NCI-H1417 (cell line): ENCODE measurements around the gene GTF2A1.

Source experiments
- DNase-seq, 3 experiments: peaks; one replicate each; lab custom pipeline; 2025; lab: John Stamatoyannopoulos, UW

Gene GTF2A1

GRCh38 chr14:81177225-81177624, 43.5 kb downstream of the GTF2A1 start:
- no peak for DNase-seq

GRCh38 chr14:81176241-81176640, 44.5 kb downstream of the GTF2A1 start:
- DNase-seq = no peak

GRCh38 chr14:81172881-81173280, 47.9 kb downstream of the GTF2A1 start:
- DNase-seq = no peak

GRCh38 chr14:81172353-81172752, 48.4 kb downstream of the GTF2A1 start:
- DNase-seq = no peak

GRCh38 chr14:81170829-81171195, 49.9 kb downstream of the GTF2A1 start:
- no peak for DNase-seq

GRCh38 chr14:81170104-81170828, 50.5 kb downstream of the GTF2A1 start:
- DNase-seq = peak; percentile 90 to 98 (median 97)

GRCh38 chr14:81169711-81170103, 51.1 kb downstream of the GTF2A1 start:
- peak in 2 of 3 experiments; percentile 56 to 69 for DNase-seq

GRCh38 chr14:81169267-81169666, 51.5 kb downstream of the GTF2A1 start:
- no peak for DNase-seq

- no peak for DNase-seq
These were observed 54.6 kb downstream of the GTF2A1 start for GRCh38 chr14:81166121-81166520.

GRCh38 chr14:81165188-81165587, 55.6 kb downstream of the GTF2A1 start:
- DNase-seq = no peak

- DNase-seq = peak; percentile 53 to 87 (median 85)
These were observed 56.5 kb downstream of the GTF2A1 start for GRCh38 chr14:81164167-81164774.

- no peak for DNase-seq
These were observed 57.8 kb downstream of the GTF2A1 start for GRCh38 chr14:81162941-81163340.

GRCh38 chr14:81161749-81162148, 59.0 kb downstream of the GTF2A1 start:
- DNase-seq = no peak

- DNase-seq = no peak
These were observed 59.7 kb downstream of the GTF2A1 start for GRCh38 chr14:81161088-81161487.

GRCh38 chr14:81157431-81157830, 63.3 kb downstream of the GTF2A1 start:
- no peak for DNase-seq

GRCh38 chr14:81153187-81153586, 67.6 kb downstream of the GTF2A1 start:
- no peak for DNase-seq

- no peak for DNase-seq
These were observed 72.1 kb downstream of the GTF2A1 start for GRCh38 chr14:81148635-81149034.

GRCh38 chr14:81147140-81147897, 73.4 kb downstream of the GTF2A1 start:
- peak in 2 of 3 experiments; percentile 33 to 72 for DNase-seq

GRCh38 chr14:81144824-81145603, 75.7 kb downstream of the GTF2A1 start:
- peak in 2 of 3 experiments; percentile 60 to 83 for DNase-seq

GRCh38 chr14:81143793-81144192, 77.0 kb downstream of the GTF2A1 start:
- no peak for DNase-seq

- no peak for DNase-seq
These were observed 79.3 kb downstream of the GTF2A1 start for GRCh38 chr14:81141426-81141825.

GRCh38 chr14:81138429-81138828, 82.3 kb downstream of the GTF2A1 start:
- DNase-seq = no peak
